A172 (cell line): Measurements from ENCODE around the gene ARHGAP22. TPM values are rescaled to one million over a fixed set of nuclear protein-coding genes. Genes with fewer than 3 reads are reported as not detected.
"Not testable (repeated sequence)": the region's sequence is repeated elsewhere in the genome, so short reads cannot be mapped to it uniquely, and the experiment has no call there.

ENCODE experiments used
- DNase-seq: peaks from one replicate; pipeline ENCODE4 v3.0.0-alpha.2; 2015; ENCODE audit warnings: low spot score
- total RNA-seq: library from RNA; depleted of rRNA; stranded (reverse); fragments of >200 nt; shearing (Covaris generic); gene quantifications from 2 replicates; pipeline ENCODE4 v1.2.3, GENCODE V29; 2014

ARHGAP22 gene
- total RNA-seq, 1 experiment from 2014 or later, result 8.2 TPM

- no peak for DNase-seq
Observed at GRCh38 chr10:48430402-48430993, 174.4 kb downstream of the ARHGAP22 start.

GRCh38 chr10:48429309-48429708 is 175.6 kb downstream of the ARHGAP22 start:
- DNase-seq, result no peak

- DNase-seq, result no peak
Observed at GRCh38 chr10:48428896-48429295, 176.0 kb downstream of the ARHGAP22 start.

- no peak for DNase-seq
Observed at GRCh38 chr10:48423884-48424283, 181.0 kb downstream of the ARHGAP22 start.

GRCh38 chr10:48421862-48422261 is 183.0 kb downstream of the ARHGAP22 start:
- not testable (repeated sequence) for DNase-seq

- no peak for DNase-seq
Observed at GRCh38 chr10:48419714-48420113, 185.2 kb downstream of the ARHGAP22 start.

- DNase-seq, result no peak
Observed at GRCh38 chr10:48418189-48418788, 186.6 kb downstream of the ARHGAP22 start.

- no peak for DNase-seq
Observed at GRCh38 chr10:48417374-48417773, 187.5 kb downstream of the ARHGAP22 start.

GRCh38 chr10:48416584-48417232 is 188.2 kb downstream of the ARHGAP22 start:
- no peak for DNase-seq

- peak; percentile 11 for DNase-seq
Observed at GRCh38 chr10:48414778-48415177, 190.1 kb downstream of the ARHGAP22 start.

GRCh38 chr10:48414160-48414559 is 190.7 kb downstream of the ARHGAP22 start:
- DNase-seq, result no peak

GRCh38 chr10:48412933-48413332 is 191.9 kb downstream of the ARHGAP22 start:
- no peak for DNase-seq

GRCh38 chr10:48412081-48412480 is 192.8 kb downstream of the ARHGAP22 start:
- DNase-seq, result no peak

- no peak for DNase-seq
Observed at GRCh38 chr10:48411510-48411909, 193.4 kb downstream of the ARHGAP22 start.

- DNase-seq, result no peak
Observed at GRCh38 chr10:48410503-48410902, 194.4 kb downstream of the ARHGAP22 start.

GRCh38 chr10:48406658-48407057 is 198.2 kb downstream of the ARHGAP22 start:
- no peak for DNase-seq

GRCh38 chr10:48406204-48406603 is 198.7 kb downstream of the ARHGAP22 start:
- peak; percentile 70 for DNase-seq

- DNase-seq, result no peak
Observed at GRCh38 chr10:48404646-48405045, 200.2 kb downstream of the ARHGAP22 start.

- DNase-seq, result no peak
Observed at GRCh38 chr10:48400850-48401220, 204.0 kb downstream of the ARHGAP22 start.

GRCh38 chr10:48400129-48400849 is 204.6 kb downstream of the ARHGAP22 start:
- peak; percentile 24 for DNase-seq

- DNase-seq, result no peak
Observed at GRCh38 chr10:48399551-48399950, 205.3 kb downstream of the ARHGAP22 start.

GRCh38 chr10:48399056-48399541 is 205.8 kb downstream of the ARHGAP22 start:
- DNase-seq, result no peak
